ENCODE results near the gene MAD2L2.
"Not testable (repeated sequence)": the region's sequence is repeated elsewhere in the genome, so short reads cannot be mapped to it uniquely, and the experiment has no call there.

MAD2L2 gene

DNA sequence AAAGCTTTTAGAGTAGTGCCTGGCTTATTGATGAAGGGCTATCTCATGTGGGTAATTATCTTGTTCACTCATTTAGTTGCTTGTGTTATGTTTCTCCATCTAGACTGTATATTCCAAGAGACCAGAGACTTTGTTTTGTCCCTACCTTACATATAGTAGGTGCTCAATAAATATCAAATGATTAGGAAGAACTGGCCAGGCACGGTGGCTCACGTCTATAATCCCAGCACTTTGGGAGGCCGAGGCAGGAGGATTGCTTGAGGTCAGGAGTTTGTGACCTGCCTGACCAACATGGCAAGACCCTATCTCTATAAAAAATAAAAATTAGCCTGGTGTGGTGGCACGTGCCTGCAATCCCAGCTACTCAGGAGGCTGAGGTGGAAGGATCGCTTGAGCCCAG is 35.7 kb downstream of the MAD2L2 start:
- no peak for DNase-seq (ENCODE audit: low spot score)
- TF ChIP-seq, protein P1, sequence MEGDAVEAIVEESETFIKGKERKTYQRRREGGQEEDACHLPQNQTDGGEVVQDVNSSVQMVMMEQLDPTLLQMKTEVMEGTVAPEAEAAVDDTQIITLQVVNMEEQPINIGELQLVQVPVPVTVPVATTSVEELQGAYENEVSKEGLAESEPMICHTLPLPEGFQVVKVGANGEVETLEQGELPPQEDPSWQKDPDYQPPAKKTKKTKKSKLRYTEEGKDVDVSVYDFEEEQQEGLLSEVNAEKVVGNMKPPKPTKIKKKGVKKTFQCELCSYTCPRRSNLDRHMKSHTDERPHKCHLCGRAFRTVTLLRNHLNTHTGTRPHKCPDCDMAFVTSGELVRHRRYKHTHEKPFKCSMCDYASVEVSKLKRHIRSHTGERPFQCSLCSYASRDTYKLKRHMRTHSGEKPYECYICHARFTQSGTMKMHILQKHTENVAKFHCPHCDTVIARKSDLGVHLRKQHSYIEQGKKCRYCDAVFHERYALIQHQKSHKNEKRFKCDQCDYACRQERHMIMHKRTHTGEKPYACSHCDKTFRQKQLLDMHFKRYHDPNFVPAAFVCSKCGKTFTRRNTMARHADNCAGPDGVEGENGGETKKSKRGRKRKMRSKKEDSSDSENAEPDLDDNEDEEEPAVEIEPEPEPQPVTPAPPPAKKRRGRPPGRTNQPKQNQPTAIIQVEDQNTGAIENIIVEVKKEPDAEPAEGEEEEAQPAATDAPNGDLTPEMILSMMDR (IDR thresholded peaks at IDR 0.05), result no peak
- Histone ChIP-seq H3K27ac (no peak overlapping the region), H3K4me3 (no peak overlapping the region)

DNA sequence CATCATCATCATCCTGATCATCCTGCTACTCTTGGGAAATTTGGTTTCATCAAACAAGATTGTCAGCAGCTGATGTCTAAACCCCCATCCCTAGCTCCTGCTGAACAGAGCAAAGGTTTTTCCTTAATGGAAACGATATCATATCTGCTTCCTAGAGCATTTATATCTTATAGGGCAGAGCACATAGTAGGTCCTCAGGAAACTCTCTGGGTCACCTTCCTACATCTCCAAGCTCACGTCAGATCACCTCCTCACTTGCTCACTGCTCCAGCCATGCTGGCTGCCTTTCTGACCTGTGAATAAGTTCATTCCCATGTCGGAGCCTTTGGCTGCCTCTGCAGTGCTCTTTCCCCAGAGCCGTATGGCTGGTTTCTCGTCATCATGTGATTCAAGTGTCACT is 37.2 kb downstream of the MAD2L2 start:
- no peak overlapping the region for H3K27ac ChIP-seq
- no peak overlapping the region for H3K4me3 ChIP-seq
- TF ChIP-seq, protein P1 (IDR thresholded peaks at IDR 0.05), result no peak
- no peak for DNase-seq (ENCODE audit: low spot score)

DNA sequence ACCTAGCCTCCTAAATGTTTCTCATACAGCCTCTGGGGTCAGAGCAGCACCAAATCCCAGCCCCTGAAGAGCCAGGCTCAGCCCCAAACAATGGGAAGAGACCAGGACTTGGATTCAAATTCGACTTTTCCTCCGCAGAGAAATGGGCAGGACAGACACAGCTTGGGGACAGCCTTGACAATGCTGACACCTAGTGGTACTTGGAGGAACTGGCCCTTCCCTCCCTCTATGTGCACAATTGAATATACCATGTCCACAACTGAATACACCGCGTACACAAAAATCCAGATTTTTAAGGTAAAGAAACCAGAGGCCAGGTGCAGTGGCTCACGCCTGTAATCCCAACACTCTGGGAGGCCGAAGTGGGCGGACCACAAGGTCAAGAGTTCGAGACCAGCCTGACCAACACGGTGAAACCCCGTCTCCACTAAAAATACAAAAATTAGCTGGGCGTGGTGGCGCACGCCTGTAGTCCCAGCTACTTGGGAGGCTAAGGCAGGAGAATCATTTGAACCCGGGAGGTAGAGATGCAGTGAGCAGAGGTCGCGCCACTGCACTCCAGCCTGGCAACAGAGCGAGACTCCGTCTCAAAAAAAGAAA is 38.4 kb downstream of the MAD2L2 start:
- DNase-seq (ENCODE audit: low spot score); H3K4me3 ChIP-seq; H3K27ac ChIP-seq: not testable (repeated sequence)
- TF ChIP-seq, protein P1 (IDR thresholded peaks at IDR 0.05), result peak; percentile 94

DNA sequence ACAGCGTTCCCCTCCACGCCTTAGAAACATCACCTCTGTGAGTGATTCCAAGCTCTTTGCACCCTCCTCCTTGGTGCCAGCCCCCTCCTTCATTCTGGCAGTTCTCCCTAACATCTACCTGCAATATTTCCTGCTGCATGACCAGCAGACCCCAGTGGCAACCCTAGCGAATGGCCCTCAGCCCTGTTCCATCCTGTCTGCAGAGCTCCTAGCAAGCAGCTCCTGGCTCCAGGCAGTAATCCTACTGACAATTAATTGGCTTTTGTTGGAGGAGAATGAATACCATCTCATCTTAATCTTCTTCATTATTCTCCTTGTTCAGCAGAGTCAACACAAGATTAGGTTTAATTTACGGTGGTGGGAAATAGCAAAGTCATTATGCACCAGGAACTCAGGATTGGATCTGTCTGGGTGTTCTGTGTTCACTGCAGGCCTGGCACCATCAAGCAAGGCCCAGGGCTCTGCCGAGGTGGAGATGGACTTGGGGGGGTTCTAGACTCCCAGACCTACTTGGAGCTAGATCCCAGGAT is 39.1 kb downstream of the MAD2L2 start:
- Histone ChIP-seq H3K27ac (no peak overlapping the region), H3K4me3 (no peak overlapping the region)
- no peak for DNase-seq (ENCODE audit: low spot score)
- TF ChIP-seq, protein P1 (IDR thresholded peaks at IDR 0.05), result no peak

DNA sequence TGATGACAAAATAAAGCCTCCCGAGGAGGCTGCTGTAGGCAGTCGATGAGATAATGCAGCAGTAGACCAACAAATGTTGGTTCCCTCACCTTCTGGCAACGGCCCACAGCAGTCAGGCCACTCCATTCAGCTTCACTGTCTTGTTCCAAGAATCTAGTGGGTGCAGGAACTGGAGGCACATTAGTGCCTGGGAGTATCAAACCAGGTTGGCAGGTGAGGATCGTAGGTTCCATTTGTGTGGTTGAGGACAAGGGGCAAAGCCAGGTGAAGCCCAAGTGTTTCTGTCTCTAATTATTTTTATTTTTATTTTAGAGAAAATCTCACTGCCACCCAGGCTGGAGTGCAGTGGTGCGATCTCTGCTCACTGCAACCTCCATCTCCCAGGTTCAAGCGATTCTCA is 40.0 kb downstream of the MAD2L2 start:
- DNase-seq (ENCODE audit: low spot score), result no peak
- TF ChIP-seq, protein P1 (IDR thresholded peaks at IDR 0.05), result no peak
- no peak overlapping the region for H3K4me3 ChIP-seq

DNA sequence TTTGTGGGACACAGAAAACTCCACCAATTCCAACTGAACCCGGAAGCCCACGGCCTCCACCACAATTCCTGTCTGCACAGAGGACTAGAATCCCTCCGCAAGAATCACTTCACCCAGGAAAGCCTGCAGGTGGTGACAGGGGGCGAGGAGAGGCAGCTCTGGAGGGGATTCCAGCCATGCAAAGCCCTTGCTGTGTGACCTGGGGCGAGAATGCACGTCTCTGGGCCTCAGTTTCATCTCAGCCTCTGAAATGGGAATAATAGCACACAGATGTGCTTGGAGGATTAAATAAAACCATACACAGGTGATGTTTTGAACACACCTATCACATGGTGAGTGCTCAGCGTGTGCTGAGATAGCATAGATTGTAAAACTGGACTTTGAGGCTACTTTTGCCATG is 40.8 kb downstream of the MAD2L2 start:
- TF ChIP-seq, protein P1 (IDR thresholded peaks at IDR 0.05), result no peak
- H3K4me3 ChIP-seq, result no peak overlapping the region
- no peak overlapping the region for H3K27ac ChIP-seq
- DNase-seq (ENCODE audit: low spot score), result no peak

More for the DNA sequence above, 40.0 kb downstream of the MAD2L2 start:
- H3K27ac ChIP-seq, result no peak overlapping the region

DNA sequence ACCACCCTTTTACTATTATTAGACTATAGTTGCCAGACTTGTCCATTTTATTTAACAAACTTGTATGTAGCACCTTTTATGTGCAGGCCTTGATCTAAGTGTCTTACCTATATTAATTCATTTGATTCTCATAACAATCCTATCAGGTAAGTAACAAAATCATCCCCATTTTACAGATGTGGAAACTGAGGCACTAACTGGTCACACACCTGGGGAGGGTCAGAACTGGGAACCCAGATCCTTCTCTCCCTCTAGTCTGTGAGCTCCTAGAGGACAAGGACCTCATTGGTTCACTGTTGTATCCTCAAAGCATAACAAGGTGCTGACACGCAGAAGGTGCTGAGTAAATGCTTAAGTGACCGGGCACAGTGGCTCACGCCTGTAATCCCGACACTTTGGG is 41.6 kb downstream of the MAD2L2 start:
- TF ChIP-seq, protein P1 (IDR thresholded peaks at IDR 0.05), result no peak
- no peak for DNase-seq (ENCODE audit: low spot score)
- Histone ChIP-seq H3K4me3 (no peak overlapping the region), H3K27ac (no peak overlapping the region)

All from coronary artery (tissue), 2 donors.